Cardiac muscle cell (in vitro differentiated cells and primary cell): ENCODE data around the gene RAB30. TPM values are rescaled to one million over a fixed set of nuclear protein-coding genes. Genes with fewer than 3 reads are reported as not detected.

Experiments
- DNase-seq, 2 donors: peaks; one replicate each; pipeline versions ENCODE4 v3.0.0 to v3.0.0-alpha.2; 2010 to 2017; ENCODE audit warnings: low read depth in 1 of 2, low spot score in 1 of 2
- H3K27ac ChIP-seq: fragments of 200-600 bp; sonication (generic); 2 replicates; pipeline ENCODE4 v1.5.1; 2016
- H3K27me3 ChIP-seq: fragments of 200-600 bp; sonication (generic); 2 replicates; pipeline ENCODE4 v1.6.0; 2016; ENCODE audit warnings: control low read depth
- H3K36me3 ChIP-seq: fragments of 200-600 bp; sonication (generic); 2 replicates; pipeline ENCODE4 v1.5.1; 2016; ENCODE audit warnings: control low read depth
- H3K4me1 ChIP-seq: fragments of 200-600 bp; sonication (generic); 2 replicates; pipeline ENCODE4 v1.8.1; 2017; ENCODE audit warnings: low read depth, mild to moderate bottlenecking, mixed run types
- H3K4me3 ChIP-seq: fragments of 200-600 bp; sonication (generic); 2 replicates; pipeline ENCODE4 v1.5.1; 2016; ENCODE audit warnings: mild to moderate bottlenecking
- H3K9me3 ChIP-seq: fragments of 200-600 bp; sonication (generic); 2 replicates; pipeline ENCODE4 v1.5.1; 2017; ENCODE audit warnings: low read depth, mild to moderate bottlenecking, control low read depth
- polyA plus RNA-seq: library from polyadenylated mRNA; unstranded; fragments of >200 nt; fragmentation: Nextera tagmentation; extraction: Ambion mirVana; gene quantifications from 2 replicates; pipeline ENCODE4 v1.2.1, GENCODE V29; 2016
- total RNA-seq: library from RNA; depleted of rRNA; stranded (reverse); fragments of >200 nt; gene quantifications from 2 replicates; pipeline ENCODE4 v1.2.3, GENCODE V29; 2016
- TF ChIP-seq, protein P1 (sequence below): IDR thresholded peaks from 2 replicates; pipeline ENCODE4 v1.5.1; 2012; ENCODE audit warnings: low read depth, mild to moderate bottlenecking, low read length

The RAB30 gene
- total and polyA plus RNA-seq, 2 experiments from 2014 or later: 4.3 to 9.8 TPM

DNA sequence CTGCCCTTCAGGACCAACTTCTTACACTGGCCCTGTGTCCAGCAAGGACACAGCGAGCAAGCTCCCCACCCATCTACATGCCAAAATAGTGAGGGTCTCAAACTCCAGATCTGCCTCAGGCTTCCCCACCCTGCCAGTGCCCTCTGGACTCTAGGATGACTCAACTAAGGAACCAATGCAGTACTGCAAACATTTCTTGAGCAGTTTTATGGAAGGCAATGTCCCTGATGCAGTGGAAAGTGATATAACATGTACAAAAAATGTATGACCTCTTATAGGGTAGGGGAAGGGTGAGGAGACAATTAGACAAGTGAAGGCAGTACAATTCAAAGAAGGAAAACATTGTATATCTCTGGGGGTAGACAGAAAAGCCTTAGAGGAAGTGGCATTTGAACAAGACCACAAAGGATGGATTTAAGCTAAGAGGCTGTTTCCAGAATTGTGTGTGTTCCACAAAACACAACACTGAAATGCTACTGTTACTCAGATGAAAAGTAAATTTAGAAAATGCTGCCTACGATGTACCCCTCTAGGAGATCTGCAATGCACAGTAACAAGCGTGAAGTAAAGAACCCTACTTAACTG is 47.3 kb downstream of the RAB30 start:
- no peaks in the 10 kb centered on the region for H3K9me3 ChIP-seq
- no peak for DNase-seq
- H3K4me3 ChIP-seq: no peak overlapping the region

DNA sequence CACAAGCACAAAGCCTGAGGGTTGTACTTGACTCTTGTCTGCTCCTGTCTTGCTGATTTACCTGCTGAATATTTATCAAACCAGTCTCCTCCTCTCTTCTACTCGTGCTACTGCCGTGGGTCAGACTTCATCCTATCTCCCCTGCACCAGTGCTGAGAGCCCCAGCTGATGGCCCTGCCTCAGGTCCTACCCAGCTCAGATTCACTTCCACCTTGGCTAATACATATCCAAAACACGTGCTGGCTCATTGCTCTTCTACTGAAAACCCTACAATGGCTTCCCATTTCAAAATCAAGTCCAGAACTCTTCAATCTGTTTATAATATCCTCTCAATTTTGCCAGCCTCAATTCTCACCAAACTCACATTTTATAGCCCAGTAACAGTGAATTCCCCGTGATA is 48.3 kb downstream of the RAB30 start:
- Histone ChIP-seq H3K4me1 (peaks cover 4% of the 10 kb centered on the region), H3K27ac (no peak overlapping the region), H3K9me3 (no peaks in the 10 kb centered on the region), H3K36me3 (no peaks in the 10 kb centered on the region), H3K27me3 (no peaks in the 10 kb centered on the region), H3K4me3 (no peak overlapping the region)
- no peak for DNase-seq
- TF ChIP-seq, protein P1, sequence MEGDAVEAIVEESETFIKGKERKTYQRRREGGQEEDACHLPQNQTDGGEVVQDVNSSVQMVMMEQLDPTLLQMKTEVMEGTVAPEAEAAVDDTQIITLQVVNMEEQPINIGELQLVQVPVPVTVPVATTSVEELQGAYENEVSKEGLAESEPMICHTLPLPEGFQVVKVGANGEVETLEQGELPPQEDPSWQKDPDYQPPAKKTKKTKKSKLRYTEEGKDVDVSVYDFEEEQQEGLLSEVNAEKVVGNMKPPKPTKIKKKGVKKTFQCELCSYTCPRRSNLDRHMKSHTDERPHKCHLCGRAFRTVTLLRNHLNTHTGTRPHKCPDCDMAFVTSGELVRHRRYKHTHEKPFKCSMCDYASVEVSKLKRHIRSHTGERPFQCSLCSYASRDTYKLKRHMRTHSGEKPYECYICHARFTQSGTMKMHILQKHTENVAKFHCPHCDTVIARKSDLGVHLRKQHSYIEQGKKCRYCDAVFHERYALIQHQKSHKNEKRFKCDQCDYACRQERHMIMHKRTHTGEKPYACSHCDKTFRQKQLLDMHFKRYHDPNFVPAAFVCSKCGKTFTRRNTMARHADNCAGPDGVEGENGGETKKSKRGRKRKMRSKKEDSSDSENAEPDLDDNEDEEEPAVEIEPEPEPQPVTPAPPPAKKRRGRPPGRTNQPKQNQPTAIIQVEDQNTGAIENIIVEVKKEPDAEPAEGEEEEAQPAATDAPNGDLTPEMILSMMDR: no peak

More for the DNA sequence above, 47.3 kb downstream of the RAB30 start:
- Histone ChIP-seq H3K27me3 (no peaks in the 10 kb centered on the region), H3K27ac (no peak overlapping the region), H3K4me1 (peaks cover 4% of the 10 kb centered on the region), H3K36me3 (no peaks in the 10 kb centered on the region)
- TF ChIP-seq, protein P1: no peak

DNA sequence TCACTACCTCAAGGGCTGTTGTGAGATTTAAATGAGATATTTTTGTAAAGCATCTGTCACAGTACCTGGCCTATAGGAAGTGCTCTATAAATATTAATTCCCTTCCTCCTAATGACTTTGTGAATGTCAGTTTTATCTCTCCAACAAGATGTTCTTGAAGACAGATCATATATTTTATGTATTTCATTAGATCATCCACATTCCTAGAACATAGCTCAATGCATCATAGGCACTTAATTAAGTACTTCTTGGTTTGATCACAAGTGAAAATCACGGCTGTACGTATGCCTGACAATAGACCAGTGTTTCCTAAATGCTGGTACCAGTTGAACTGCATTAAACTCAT is 49.9 kb downstream of the RAB30 start:
- H3K36me3 ChIP-seq: no peaks in the 10 kb centered on the region
- TF ChIP-seq, protein P1: no peak

DNA sequence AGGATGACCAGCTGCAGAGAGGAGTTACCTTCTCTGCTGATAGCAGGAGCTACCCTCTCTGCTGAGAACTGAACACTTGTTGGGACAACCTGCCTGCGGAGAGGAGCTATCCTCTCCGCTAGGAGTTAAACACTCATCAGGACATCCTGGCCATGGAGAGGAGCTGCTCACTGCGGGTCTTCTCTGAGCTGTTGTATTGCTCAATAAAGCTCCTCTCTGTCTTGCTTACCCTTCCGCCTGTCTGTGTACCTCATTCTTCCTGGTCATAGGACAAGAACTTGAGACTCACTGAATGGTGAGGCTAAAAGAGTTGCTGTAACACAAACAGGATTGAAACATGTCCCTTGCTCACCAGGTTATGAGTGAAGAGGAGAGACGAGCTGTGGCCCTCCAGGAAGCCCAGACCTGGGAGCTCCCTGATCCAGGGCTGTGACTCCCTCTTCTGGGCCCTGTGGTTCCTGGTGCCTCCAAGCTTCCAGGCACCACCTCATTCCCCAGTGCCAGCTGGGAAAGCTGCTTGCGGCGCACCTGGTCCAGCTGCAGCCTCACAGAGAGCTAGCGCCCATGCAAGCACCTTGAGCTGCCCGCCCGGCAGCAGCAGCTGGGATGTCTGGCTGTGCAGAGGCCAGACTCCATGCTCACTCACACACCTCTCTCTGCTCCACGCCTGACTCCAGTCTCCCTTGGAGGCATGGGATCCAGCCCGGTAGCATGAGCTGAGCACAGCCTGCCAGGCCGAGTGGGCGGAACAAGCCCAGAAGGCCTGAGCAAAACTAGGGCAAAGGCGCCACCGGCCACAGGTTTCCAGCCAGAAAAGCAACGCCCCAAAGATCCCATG is 50.5 kb downstream of the RAB30 start:
- no peaks in the 10 kb centered on the region for H3K9me3 ChIP-seq
- no peak for DNase-seq

More for the DNA sequence above, 49.9 kb downstream of the RAB30 start:
- H3K27me3 ChIP-seq: no peaks in the 10 kb centered on the region
- no peak overlapping the region for H3K27ac ChIP-seq
- H3K9me3 ChIP-seq: no peaks in the 10 kb centered on the region
- H3K4me1 ChIP-seq: peaks cover 4% of the 10 kb centered on the region
- H3K4me3 ChIP-seq: no peak overlapping the region
- no peak for DNase-seq

DNA sequence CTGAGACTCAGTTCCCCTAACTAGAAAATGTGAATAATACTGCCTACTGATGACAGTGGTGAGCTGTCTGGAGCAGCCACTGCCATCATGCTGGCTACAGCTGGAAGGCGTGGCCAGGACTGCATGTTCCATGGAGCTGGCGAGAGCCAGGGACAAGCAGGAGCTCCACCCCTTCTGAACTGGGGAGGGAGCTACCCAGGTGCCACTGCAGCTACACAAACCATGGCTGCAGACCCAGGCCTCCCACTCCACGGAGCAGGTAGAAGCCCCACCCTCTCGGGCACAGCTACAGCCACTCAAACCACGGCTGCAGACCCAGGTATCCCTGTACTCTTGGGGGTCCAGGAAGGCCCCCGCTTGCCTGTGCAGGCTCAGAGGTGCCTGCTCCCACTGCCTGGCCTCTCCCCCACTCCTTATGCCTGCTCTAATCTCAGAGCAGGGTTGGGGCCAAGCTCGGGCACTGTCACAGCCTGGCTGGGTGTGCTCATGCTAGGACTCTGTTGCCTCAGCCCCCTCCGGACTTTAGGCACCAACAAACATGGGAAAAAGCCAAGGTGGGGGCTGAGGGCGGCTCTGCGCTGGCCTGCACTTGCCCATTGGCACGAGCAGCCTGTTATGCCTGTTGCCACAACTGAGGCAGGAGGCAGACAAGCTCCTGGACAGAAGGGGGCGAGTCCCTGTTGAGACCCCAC is 51.7 kb downstream of the RAB30 start:
- no peak overlapping the region for H3K27ac ChIP-seq
- TF ChIP-seq, protein P1: no peak
- H3K9me3 ChIP-seq: no peaks in the 10 kb centered on the region
- peaks cover 4% of the 10 kb centered on the region for H3K4me1 ChIP-seq
- no peaks in the 10 kb centered on the region for H3K36me3 ChIP-seq
- no peak for DNase-seq
- no peaks in the 10 kb centered on the region for H3K27me3 ChIP-seq
- H3K4me3 ChIP-seq: no peak overlapping the region

More for the DNA sequence above, 50.5 kb downstream of the RAB30 start:
- Histone ChIP-seq H3K4me1 (peaks cover 4% of the 10 kb centered on the region), H3K27ac (no peak overlapping the region), H3K36me3 (no peaks in the 10 kb centered on the region), H3K4me3 (no peak overlapping the region), H3K27me3 (no peaks in the 10 kb centered on the region)
- TF ChIP-seq, protein P1: no peak
